HG03039 (cell line): ENCODE measurements around the gene OR2AE1.
"Not testable (repeated sequence)": the region's sequence is repeated elsewhere in the genome, so short reads cannot be mapped to it uniquely, and the experiment has no call there.

Source experiments
- ATAC-seq: cut with Tn5 transposase; IDR thresholded peaks from one replicate; pipeline ENCODE4 v1.9.1; 2021; ENCODE audit warnings: mild to moderate bottlenecking, moderate library complexity; ENCODE audit not compliant: unreplicated experiment

Gene OR2AE1, protein sequence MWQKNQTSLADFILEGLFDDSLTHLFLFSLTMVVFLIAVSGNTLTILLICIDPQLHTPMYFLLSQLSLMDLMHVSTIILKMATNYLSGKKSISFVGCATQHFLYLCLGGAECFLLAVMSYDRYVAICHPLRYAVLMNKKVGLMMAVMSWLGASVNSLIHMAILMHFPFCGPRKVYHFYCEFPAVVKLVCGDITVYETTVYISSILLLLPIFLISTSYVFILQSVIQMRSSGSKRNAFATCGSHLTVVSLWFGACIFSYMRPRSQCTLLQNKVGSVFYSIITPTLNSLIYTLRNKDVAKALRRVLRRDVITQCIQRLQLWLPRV

GRCh38 chr7:99876933-99877332 is at the start of gene OR2AE1:
OR2AE1 (minus strand) TSS chr7:99877033; CDS start chr7:99877033, 0 bp downstream.
- ATAC-seq = no peak

DNA sequence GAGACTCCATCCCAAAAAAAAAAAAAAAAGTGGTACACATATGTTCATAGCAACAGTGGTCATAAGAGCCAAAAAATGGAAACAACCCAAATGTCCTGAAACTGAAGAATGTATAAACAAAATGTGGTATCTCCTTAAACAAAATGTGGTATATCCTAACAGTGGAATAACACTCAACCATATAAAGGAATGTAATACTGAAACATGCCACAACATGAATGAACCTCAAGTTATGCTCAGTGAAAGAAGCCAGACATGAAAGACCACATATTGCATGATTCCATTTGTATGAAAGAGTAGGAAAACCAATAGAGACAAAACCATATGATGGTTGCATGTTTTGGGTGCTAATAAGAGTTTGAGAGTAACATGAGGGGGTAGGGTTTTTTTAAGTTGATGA is 49.5 kb upstream of the OR2AE1 start:
- ATAC-seq = no peak

GRCh38 chr7:99923200-99923599 is 46.4 kb upstream of the OR2AE1 start:
- no peak for ATAC-seq

DNA sequence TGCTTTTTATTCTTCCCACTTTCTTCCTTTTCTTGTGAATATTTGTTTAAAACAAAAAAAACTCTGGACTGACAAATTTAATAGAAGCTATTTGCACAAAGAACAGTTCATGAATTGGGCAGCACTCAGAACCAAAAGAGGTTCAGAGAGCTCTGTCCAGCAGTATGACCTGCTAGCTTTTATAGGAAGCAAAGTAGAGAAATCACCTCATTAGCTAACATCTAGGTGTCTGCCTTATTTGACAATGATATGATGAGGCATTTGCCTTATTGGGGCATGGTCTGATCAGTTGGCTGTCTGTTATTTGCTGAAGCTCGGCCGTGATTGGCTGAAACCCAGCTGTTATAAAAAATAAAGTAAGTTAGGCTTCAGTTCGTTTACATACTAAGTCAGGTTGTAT is 43.3 kb upstream of the OR2AE1 start:
- ATAC-seq = no peak

DNA sequence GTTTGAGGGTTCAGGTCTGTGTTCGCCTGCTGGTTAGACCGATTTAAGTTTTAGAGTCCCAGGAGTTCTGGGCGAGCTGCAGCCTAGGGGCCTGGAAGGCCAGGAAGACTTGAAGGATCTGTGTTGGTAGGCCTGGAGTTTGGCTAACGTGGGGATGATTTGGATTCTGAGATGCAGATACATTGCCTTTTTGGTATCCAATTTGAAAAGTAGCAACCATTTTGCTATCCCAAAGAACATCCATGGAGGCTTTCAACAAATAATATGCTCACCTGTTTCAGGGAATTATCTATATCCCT is 42.9 kb upstream of the OR2AE1 start:
- ATAC-seq = no peak

DNA sequence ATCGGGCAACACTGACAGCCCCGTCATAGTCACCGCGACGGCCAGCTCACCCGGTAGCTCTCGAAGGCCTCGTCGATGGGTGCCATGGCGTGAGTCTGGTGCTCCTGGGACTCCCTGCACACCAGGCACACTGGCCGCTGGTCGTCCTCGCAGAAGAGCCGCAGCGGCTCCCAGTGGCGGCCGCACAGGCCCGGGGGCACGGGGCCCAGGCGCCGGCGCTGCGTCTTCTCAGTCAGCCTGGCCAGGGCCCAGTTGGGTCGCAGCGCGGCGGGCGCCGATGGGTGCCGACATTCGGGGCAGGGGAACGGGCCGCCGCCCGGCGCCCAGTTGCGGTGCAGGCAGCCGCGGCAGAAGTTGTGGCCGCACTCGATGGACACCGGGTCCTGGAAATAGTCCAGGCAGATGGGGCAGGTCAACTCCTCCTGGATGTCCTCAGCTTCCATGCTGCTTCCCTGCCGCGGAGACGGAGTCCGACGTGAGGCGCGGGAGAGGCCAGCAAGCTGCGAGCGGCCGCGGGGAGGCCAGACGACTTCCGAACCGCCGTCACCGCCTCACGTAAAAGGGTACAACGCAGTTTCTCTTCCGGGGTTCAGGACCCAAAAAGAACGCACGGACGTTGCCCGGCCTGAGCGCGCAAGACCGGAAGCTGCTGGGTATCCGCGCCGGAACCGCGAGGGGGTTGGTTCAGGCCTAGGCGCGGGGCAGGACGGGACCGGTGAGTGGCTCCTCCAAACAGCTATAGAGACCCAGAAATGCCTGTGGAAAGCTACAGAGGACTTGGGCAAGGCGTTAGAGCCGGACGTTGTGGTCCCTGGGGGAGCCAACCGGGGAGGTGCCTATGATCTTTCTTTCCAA is 42.4 kb upstream of the OR2AE1 start, which contains the start of gene TRIM4:
TRIM4 (minus strand) TSS at position 572 of the 855 bp plus-strand sequence; CDS start at position 443, 129 bp downstream.
- peak; percentile 91 for ATAC-seq

DNA sequence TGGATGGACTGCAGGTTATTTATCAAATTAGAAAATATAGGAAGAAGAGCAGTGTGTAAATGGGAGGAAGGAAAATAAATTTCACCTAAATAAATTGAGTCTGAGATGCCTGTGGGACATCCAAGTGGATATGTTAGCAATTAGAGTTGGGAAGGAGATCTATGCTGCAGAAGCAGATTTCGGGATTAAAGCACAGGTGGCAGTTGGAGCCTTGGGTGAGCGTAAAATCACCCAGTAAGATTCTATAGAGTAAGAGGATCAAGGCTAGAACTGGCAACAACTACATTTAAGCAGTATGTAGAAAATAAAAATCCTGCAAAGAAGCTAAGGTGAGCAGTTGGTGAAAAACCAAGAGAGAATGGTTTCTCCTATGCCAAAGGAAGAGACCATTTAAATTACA is 34.1 kb upstream of the OR2AE1 start:
- no peak for ATAC-seq

DNA sequence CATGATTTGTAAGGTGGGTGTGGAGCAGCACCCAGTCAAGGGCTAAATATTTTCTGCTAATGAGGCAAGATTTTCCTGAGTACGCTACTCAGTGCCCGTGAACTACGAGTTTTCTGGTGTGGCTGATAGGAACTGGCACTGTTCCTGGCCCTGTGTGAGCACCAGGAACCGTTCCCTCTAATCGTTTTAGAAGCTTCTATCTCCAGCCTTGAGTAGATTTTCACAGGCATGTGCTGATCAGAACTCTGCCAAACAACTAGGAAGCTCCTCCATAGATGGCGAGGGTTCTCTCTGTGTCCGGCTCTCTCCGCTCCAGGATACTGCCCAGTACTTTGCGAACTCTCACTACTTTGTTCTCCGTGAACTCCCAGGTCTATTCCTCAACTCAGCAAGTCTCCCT is 24.7 kb upstream of the OR2AE1 start:
- ATAC-seq = no peak

DNA sequence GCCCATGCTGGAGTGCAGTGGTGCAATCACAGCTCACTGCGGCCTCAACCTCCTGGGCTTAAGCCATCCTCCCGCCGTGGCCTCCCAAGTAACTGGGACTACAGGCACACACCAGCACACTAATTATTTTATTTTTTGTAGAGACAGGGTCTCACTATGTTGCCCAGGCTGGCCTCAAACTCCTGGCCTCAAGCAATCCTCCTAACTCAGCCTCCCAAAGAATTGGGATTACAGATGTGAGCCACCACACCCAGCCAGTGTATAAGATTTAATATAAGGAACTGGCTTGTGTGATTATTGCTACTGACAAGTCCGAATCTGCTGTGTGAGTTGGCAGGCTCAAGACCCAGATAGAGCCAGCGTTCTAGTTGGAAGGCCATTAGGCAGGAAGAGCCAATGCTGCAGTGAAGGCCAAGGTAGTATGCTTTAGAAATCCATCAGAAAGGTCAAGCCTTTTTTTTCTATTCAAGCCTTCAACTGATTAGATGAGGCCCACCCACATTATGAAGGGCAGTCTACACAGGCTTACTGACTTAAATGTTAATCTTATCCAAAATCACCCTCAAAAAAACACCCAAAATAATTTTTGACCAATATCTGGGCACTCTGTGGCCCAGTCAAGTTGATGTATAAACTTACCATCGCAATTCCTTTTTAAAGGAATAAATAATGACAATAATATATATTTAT is 23.1 kb upstream of the OR2AE1 start:
- ATAC-seq = no peak

DNA sequence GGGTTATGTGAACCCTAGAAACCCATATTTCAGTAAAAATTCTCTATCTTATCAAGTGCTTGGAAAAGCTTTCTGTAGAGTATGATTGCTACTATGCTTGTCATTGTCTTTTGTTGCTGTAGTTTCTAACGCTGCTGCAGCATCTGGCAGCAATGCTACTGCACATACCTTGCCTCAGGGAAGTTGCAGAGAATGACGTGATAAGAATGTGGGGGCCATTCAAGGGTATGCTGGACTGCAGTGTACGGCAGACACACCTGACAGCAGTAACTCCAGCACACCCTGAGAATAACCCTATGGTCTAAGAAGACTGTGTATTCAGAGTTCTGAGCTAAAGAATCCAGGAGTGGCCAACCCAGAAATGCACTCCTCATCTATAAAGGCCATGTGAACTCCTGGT is 22.0 kb upstream of the OR2AE1 start:
- ATAC-seq = no peak

DNA sequence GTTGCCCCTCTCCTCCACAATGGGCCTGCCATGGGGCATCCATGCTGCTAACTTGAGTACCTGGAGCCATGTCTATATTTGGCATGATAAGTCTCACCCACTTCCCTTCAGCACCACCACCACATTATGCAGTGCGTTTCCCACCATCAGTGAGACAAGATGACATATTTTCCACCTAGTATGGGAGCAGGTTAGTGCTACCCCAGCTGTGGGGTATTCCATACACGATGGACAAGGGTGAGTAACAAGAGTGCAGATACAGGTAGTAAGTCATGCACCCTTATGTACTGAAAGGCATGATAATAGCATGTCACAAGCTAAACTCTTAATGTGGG is 21.2 kb upstream of the OR2AE1 start:
- ATAC-seq = no peak

DNA sequence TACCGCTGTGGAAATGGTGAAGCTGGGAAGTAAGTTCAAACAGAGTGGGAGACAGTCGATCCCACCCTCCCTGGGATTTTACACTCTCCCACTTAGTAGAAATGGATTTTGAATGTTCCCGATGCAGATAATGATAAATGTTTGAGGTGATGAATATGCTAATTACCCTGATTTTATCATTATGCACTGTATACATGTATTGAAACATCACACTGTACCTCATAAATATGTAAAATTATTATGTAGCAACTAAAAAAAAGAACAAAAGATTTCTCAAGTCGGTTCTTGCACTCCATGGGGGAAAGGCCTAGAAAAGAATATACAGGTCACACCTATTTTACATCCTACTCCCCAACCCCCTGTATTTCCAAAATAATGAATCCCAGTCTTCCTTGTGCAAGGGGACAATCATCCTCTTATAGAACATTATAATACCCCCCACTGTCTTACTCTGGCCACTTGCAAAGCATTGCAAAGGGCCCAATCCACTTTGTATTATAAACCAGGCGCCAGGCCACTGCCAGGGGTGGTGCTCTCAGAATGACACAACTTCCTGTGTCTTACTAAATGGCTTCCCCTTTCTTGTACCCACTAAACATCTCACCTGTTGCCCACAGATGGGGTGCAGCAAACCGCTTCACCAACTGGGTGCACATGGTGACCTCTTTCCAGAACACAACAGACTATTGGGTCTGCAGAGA is 20.6 kb upstream of the OR2AE1 start:
- no peak for ATAC-seq

- ATAC-seq = no peak
Measured at GRCh38 chr7:99894738-99895137, 17.9 kb upstream of the OR2AE1 start.

- ATAC-seq = no peak
Measured at GRCh38 chr7:99893280-99893679, 16.4 kb upstream of the OR2AE1 start.

- not testable (repeated sequence) for ATAC-seq
Measured at GRCh38 chr7:99890348-99890747, 13.5 kb upstream of the OR2AE1 start.

- ATAC-seq = not testable (repeated sequence)
Measured at GRCh38 chr7:99888366-99888765, 11.5 kb upstream of the OR2AE1 start.

DNA sequence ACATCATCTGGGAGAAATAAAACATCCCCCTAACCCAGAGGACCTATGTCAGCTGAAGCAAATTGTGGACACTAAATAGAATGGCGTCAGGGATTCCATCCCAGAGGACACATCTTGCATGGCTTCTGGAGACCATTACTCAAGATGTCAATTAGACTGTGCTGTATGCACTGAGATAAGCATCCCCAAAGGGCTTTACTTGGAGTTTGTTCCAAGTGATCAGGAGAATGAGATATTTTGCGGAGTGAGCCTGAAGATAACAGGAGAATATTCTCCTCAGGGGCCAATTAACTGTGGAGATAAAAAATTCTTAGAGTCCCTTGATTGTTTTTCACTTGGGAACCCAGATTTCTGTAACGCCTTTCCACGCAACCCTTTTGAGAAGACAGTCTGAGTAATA is 4.5 kb upstream of the OR2AE1 start:
- ATAC-seq = no peak

- ATAC-seq = no peak
Measured at GRCh38 chr7:99876491-99876890, 342 bp downstream of the OR2AE1 start.

- ATAC-seq = no peak
Measured at GRCh38 chr7:99868246-99868645, 8.6 kb downstream of the OR2AE1 start.

- ATAC-seq = not testable (repeated sequence)
Measured at GRCh38 chr7:99867477-99867876, 9.4 kb downstream of the OR2AE1 start.

GRCh38 chr7:99863847-99864440 is 12.9 kb downstream of the OR2AE1 start:
- ATAC-seq = no peak
